ENCODE results near the gene LPP.

LPP gene

DNA sequence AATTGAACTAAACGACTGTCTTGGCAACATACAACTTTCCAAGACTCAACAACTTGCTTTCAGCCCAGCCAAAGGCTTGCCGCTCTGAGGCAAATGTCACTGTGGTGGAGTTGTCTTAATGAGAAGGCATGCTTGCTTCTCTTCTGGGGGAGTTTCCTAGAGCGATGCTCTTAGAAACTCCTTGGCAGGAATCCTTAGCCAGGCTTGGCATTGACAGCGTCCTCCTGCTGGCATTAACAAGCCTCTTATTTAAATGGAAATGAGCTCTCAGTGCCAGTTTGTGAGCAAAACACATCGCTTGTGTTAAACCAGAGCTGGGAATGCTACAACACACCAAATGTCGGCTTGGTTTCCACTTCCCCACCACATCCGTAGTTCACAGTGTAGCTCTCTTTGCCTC lies 752.3 kb downstream of the LPP start:
- ATAC-seq (ENCODE audit: low read depth), result no peak
- TF ChIP-seq, protein P1, sequence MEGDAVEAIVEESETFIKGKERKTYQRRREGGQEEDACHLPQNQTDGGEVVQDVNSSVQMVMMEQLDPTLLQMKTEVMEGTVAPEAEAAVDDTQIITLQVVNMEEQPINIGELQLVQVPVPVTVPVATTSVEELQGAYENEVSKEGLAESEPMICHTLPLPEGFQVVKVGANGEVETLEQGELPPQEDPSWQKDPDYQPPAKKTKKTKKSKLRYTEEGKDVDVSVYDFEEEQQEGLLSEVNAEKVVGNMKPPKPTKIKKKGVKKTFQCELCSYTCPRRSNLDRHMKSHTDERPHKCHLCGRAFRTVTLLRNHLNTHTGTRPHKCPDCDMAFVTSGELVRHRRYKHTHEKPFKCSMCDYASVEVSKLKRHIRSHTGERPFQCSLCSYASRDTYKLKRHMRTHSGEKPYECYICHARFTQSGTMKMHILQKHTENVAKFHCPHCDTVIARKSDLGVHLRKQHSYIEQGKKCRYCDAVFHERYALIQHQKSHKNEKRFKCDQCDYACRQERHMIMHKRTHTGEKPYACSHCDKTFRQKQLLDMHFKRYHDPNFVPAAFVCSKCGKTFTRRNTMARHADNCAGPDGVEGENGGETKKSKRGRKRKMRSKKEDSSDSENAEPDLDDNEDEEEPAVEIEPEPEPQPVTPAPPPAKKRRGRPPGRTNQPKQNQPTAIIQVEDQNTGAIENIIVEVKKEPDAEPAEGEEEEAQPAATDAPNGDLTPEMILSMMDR (IDR thresholded peaks at IDR 0.05; ENCODE audit: poor library complexity, severe bottlenecking), result no peak
- H3K27me3 ChIP-seq (ENCODE audit: insufficient read depth, poor library complexity, severe bottlenecking), result no peaks in the 10 kb centered on the region
- no peaks in the 10 kb centered on the region for H3K9me3 ChIP-seq (ENCODE audit: severe bottlenecking)
- peaks cover 5% of the 10 kb centered on the region for H3K4me1 ChIP-seq (ENCODE audit: insufficient read depth, poor library complexity, severe bottlenecking)
- H3K4me3 ChIP-seq (ENCODE audit: severe bottlenecking), result no peak overlapping the region
- no peak for DNase-seq (ENCODE audit: low spot score)
- H3K27ac ChIP-seq (ENCODE audit: poor library complexity, severe bottlenecking), result no peak overlapping the region
- H3K36me3 ChIP-seq (ENCODE audit: low read depth), result no peaks in the 10 kb centered on the region

DNA sequence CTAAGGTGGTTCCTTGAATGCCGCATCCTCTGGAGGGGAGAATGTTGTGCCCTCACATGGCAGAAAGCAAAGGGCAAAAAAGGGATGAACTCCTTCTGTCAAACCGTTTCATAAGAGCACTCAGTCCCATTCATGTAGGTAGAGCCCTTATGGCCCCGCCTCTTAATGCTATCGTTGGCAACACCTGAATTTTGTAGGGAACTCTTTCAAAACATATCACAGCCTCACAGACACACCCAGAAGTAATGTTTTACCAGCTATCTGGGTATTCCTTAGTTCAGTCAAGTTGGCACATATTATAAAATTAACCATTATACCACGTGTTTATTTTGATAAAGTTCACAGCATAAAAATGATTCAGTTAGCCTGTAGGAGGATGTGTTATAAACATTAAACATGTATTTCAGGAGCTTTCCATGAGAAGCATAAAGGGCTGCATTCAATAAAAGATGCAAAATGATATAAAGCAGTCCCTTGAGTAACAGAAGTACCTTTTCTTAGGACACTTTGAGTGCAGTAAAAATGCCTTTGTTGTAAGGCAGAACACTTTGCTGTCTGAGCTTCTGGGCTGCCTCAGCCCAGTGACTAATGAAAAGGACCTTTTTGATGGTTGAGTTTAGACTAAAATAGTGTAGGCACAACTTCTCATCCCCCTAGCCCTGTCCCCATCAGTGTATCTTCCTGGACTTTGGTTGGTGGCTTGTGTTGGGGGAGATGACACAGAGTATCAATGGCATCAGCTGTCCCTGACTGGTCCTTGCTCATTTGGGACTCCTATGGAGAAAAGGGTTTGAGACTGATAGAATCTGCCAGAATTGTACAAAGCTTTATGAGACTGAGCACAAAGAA lies 754.3 kb downstream of the LPP start:
- no peak overlapping the region for H3K4me3 ChIP-seq (ENCODE audit: severe bottlenecking)
- H3K27me3 ChIP-seq (ENCODE audit: insufficient read depth, poor library complexity, severe bottlenecking), result no peaks in the 10 kb centered on the region
- no peak for ATAC-seq (ENCODE audit: low read depth)
- H3K4me1 ChIP-seq (ENCODE audit: insufficient read depth, poor library complexity, severe bottlenecking), result no peaks in the 10 kb centered on the region
- no peaks in the 10 kb centered on the region for H3K9me3 ChIP-seq (ENCODE audit: severe bottlenecking)
- H3K27ac ChIP-seq (ENCODE audit: poor library complexity, severe bottlenecking), result no peak overlapping the region
- TF ChIP-seq, protein P1 (IDR thresholded peaks at IDR 0.05; ENCODE audit: poor library complexity, severe bottlenecking), result no peak
- H3K36me3 ChIP-seq (ENCODE audit: low read depth), result no peaks in the 10 kb centered on the region
- no peak for DNase-seq (ENCODE audit: low spot score)

DNA sequence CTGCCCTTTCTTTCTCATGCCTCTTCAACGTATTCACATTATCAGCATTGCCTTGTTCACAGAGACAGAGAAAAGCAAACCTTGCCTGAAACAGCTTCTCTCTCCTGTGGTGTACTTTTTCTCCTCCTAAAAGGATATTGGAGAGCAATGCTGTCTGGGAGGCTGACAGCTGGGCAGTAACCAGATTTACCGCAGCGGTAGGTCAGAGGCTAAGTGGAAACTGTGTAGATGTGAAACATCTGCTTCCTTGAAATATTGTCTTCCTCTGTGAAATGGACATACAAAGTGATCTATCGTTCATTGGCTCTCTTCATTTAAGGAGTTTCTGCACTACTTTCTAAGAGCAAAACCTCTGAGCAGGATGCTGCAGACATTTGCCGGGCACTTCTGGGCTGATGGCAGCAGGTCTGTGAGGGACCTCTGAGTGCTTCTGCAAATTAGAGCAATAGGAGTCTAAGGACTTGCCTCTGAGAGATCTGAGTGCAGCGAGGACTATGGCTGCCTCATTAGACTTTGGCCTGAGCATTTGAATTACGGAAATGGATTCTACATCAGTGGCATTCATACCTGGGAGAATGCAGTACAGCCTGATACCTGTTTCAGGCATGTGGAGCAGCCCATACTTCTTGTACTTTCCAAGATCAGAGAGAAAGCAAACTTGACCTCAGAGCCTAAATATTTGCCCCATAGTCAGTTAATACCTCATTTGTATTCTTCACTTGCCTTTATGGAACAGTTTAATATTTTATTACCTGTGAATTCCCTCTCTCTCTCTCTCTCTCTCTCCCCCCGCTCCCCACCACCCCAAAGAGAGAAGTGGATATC lies 757.3 kb downstream of the LPP start:
- Histone ChIP-seq H3K4me1 (ENCODE audit: insufficient read depth, poor library complexity, severe bottlenecking) (no peaks in the 10 kb centered on the region), H3K4me3 (ENCODE audit: severe bottlenecking) (no peak overlapping the region), H3K36me3 (ENCODE audit: low read depth) (no peaks in the 10 kb centered on the region), H3K27me3 (ENCODE audit: insufficient read depth, poor library complexity, severe bottlenecking) (no peaks in the 10 kb centered on the region), H3K27ac (ENCODE audit: poor library complexity, severe bottlenecking) (no peak overlapping the region), H3K9me3 (ENCODE audit: severe bottlenecking) (no peaks in the 10 kb centered on the region)
- ATAC-seq (ENCODE audit: low read depth) (no peak), DNase-seq (ENCODE audit: low spot score) (no peak)
- TF ChIP-seq, protein P1 (IDR thresholded peaks at IDR 0.05; ENCODE audit: poor library complexity, severe bottlenecking), result no peak

DNA sequence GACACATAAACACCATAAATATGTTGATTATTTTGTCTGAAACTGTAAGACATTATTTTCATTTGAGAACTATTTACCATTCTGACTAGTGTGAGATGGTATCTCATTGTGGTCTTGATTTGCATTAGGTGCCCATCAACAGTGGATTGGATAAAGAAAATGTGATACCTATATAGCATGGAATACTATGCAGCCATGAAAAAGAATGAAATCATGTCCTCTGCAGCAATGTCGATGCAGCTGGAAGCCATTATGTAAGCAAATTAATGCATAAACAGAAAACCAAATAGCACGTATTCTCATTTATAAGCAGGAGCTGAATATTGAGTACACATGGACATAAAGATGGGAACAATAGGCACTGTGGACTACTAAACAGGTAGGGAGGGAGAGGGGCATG lies 759.1 kb downstream of the LPP start:
- Histone ChIP-seq H3K4me3 (ENCODE audit: severe bottlenecking) (no peak overlapping the region), H3K27ac (ENCODE audit: poor library complexity, severe bottlenecking) (no peak overlapping the region), H3K4me1 (ENCODE audit: insufficient read depth, poor library complexity, severe bottlenecking) (no peaks in the 10 kb centered on the region), H3K27me3 (ENCODE audit: insufficient read depth, poor library complexity, severe bottlenecking) (no peaks in the 10 kb centered on the region), H3K9me3 (ENCODE audit: severe bottlenecking) (no peaks in the 10 kb centered on the region), H3K36me3 (ENCODE audit: low read depth) (no peaks in the 10 kb centered on the region)
- DNase-seq (ENCODE audit: low spot score) (no peak), ATAC-seq (ENCODE audit: low read depth) (no peak)
- TF ChIP-seq, protein P1 (IDR thresholded peaks at IDR 0.05; ENCODE audit: poor library complexity, severe bottlenecking), result no peak
